SK-N-SH treated with all-trans-retinoic acid at 6 μM for 48 hours (cell line): ENCODE results near the gene MPST.

Experiments
- ARNTL ChIP-seq: fragments of 450-650 bp; formaldehyde crosslinking; IDR thresholded peaks from 2 replicates; pipeline ENCODE4 v1.5.0; 2020; ENCODE audit warnings: low read depth, mild to moderate bottlenecking, moderate library complexity, borderline replicate concordance
- CSDC2 ChIP-seq: fragments of 250-450 bp; sonication (Bioruptor Pico); IDR thresholded peaks from 2 replicates; pipeline ENCODE4 v1.5.0; 2020; ENCODE audit warnings: mild to moderate bottlenecking, moderate library complexity
- TCF4 ChIP-seq: fragments of 250-450 bp; sonication (Bioruptor Pico); IDR thresholded peaks from 2 replicates; pipeline ENCODE4 v1.8.0; 2021; ENCODE audit warnings: mild to moderate bottlenecking, moderate library complexity, borderline replicate concordance
- TF ChIP-seq, protein P1 (sequence below): fragments of 250-450 bp; sonication (Bioruptor Pico); IDR thresholded peaks from 2 replicates; pipeline ENCODE4 v1.5.1; 2021; ENCODE audit warnings: mild to moderate bottlenecking, moderate library complexity
- TF ChIP-seq, protein P2 (sequence below): fragments of 250-450 bp; sonication (Bioruptor Pico); IDR thresholded peaks from 2 replicates; pipeline ENCODE4 v1.8.0; 2020; ENCODE audit warnings: mild to moderate bottlenecking, moderate library complexity, borderline replicate concordance

DNA sequence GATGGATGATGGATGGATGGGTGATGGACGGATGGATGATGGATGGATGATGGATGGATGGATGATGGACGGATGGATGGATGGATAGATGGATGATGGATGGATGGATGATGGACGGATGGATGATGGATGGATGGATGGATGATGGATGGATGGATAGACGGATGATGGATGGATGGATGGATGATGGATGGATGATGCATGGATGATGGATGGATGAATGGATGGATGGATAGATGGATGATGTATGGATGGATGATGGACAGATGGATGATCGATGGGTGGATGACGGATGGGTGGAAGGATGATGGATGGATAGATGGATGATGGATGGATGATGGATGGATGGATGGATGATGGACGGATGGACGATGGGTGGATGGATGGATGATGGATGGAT, 53.1 kb downstream of the MPST start:
- TF ChIP-seq CSDC2 (CRISPR knock-in tag) = no peak
- no peak for TF ChIP-seq ARNTL (CRISPR knock-in tag)
- TF ChIP-seq, protein P1, sequence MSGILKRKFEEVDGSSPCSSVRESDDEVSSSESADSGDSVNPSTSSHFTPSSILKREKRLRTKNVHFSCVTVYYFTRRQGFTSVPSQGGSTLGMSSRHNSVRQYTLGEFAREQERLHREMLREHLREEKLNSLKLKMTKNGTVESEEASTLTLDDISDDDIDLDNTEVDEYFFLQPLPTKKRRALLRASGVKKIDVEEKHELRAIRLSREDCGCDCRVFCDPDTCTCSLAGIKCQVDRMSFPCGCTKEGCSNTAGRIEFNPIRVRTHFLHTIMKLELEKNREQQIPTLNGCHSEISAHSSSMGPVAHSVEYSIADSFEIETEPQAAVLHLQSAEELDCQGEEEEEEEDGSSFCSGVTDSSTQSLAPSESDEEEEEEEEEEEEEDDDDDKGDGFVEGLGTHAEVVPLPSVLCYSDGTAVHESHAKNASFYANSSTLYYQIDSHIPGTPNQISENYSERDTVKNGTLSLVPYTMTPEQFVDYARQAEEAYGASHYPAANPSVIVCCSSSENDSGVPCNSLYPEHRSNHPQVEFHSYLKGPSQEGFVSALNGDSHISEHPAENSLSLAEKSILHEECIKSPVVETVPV = no peak
- TF ChIP-seq, protein P2, sequence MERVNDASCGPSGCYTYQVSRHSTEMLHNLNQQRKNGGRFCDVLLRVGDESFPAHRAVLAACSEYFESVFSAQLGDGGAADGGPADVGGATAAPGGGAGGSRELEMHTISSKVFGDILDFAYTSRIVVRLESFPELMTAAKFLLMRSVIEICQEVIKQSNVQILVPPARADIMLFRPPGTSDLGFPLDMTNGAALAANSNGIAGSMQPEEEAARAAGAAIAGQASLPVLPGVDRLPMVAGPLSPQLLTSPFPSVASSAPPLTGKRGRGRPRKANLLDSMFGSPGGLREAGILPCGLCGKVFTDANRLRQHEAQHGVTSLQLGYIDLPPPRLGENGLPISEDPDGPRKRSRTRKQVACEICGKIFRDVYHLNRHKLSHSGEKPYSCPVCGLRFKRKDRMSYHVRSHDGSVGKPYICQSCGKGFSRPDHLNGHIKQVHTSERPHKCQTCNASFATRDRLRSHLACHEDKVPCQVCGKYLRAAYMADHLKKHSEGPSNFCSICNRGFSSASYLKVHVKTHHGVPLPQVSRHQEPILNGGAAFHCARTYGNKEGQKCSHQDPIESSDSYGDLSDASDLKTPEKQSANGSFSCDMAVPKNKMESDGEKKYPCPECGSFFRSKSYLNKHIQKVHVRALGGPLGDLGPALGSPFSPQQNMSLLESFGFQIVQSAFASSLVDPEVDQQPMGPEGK = no peak
- no peak for TF ChIP-seq TCF4
